ENCODE measurements around the gene CHPT1.
"Not testable (repeated sequence)": the region's sequence is repeated elsewhere in the genome, so short reads cannot be mapped to it uniquely, and the experiment has no call there.

CHPT1 gene

GRCh38 chr12:101654442-101654841 is 43.0 kb upstream of the CHPT1 start:
- no peak overlapping the region for H3K4me3 ChIP-seq (ENCODE audit: low read length, poor library complexity, severe bottlenecking)
- no peaks in the 10 kb centered on the region for H3K27me3 ChIP-seq (ENCODE audit: insufficient read depth, low read length, poor library complexity, severe bottlenecking)
- H3K36me3 ChIP-seq (ENCODE audit: insufficient read depth, low read length), result no peaks in the 10 kb centered on the region
- H3K4me2 ChIP-seq (ENCODE audit: low read depth, low read length, poor library complexity, severe bottlenecking), result no peak overlapping the region
- H4K20me1 ChIP-seq (ENCODE audit: insufficient read depth, low read length, poor library complexity, severe bottlenecking), result no peaks in the 10 kb centered on the region
- no peak overlapping the region for H3K9ac ChIP-seq (ENCODE audit: low read depth, low read length, poor library complexity, severe bottlenecking)
- no peaks in the 10 kb centered on the region for H3K9me3 ChIP-seq (ENCODE audit: insufficient read depth, low read depth, low read length)
- no peaks in the 10 kb centered on the region for H3K79me2 ChIP-seq (ENCODE audit: insufficient read depth, low read length)
- H2AFZ ChIP-seq (ENCODE audit: low read length), result no peak overlapping the region
- TF ChIP-seq EZH2phosphoT487 (IDR thresholded peaks at IDR 0.05; ENCODE audit: borderline replicate concordance), result no peak
- TF ChIP-seq CTCF (conservative IDR thresholded peaks at IDR 0.05; ENCODE audit: low read length), result no peak
- H3K9me2 ChIP-seq (replicated peaks; ENCODE audit: low read depth, low read length), result no peaks in the 10 kb centered on the region
- no peaks in the 10 kb centered on the region for H3K4me1 ChIP-seq (ENCODE audit: insufficient read depth, low read length, poor library complexity, severe bottlenecking)
- no peaks in the 10 kb centered on the region for H3F3A ChIP-seq (ENCODE audit: low read depth)

- Histone ChIP-seq H3K9me2 (replicated peaks; ENCODE audit: low read depth, low read length) (no peaks in the 10 kb centered on the region), H3K4me3 (ENCODE audit: low read length, poor library complexity, severe bottlenecking) (no peak overlapping the region), H3K9ac (ENCODE audit: low read depth, low read length, poor library complexity, severe bottlenecking) (no peak overlapping the region), H4K20me1 (ENCODE audit: insufficient read depth, low read length, poor library complexity, severe bottlenecking) (no peaks in the 10 kb centered on the region), H3K27me3 (ENCODE audit: insufficient read depth, low read length, poor library complexity, severe bottlenecking) (no peaks in the 10 kb centered on the region), H2AFZ (ENCODE audit: low read length) (no peak overlapping the region), H3F3A (ENCODE audit: low read depth) (no peaks in the 10 kb centered on the region), H3K36me3 (ENCODE audit: insufficient read depth, low read length) (no peaks in the 10 kb centered on the region), H3K9me3 (ENCODE audit: insufficient read depth, low read depth, low read length) (no peaks in the 10 kb centered on the region), H3K4me1 (ENCODE audit: insufficient read depth, low read length, poor library complexity, severe bottlenecking) (no peaks in the 10 kb centered on the region), H3K79me2 (ENCODE audit: insufficient read depth, low read length) (no peaks in the 10 kb centered on the region), H3K4me2 (ENCODE audit: low read depth, low read length, poor library complexity, severe bottlenecking) (no peak overlapping the region)
- TF ChIP-seq CTCF (conservative IDR thresholded peaks at IDR 0.05; ENCODE audit: low read length), result no peak
- TF ChIP-seq EZH2phosphoT487 (IDR thresholded peaks at IDR 0.05; ENCODE audit: borderline replicate concordance), result no peak
These were observed 42.0 kb upstream of the CHPT1 start for GRCh38 chr12:101655393-101655792.

GRCh38 chr12:101660662-101661061 is 36.8 kb upstream of the CHPT1 start:
- not testable (repeated sequence) for H3K4me1 ChIP-seq (ENCODE audit: insufficient read depth, low read length, poor library complexity, severe bottlenecking); H2AFZ ChIP-seq (ENCODE audit: low read length); H3K9me2 ChIP-seq (replicated peaks; ENCODE audit: low read depth, low read length); H3K9me3 ChIP-seq (ENCODE audit: insufficient read depth, low read depth, low read length); H3K4me3 ChIP-seq (ENCODE audit: low read length, poor library complexity, severe bottlenecking); H3K27me3 ChIP-seq (ENCODE audit: insufficient read depth, low read length, poor library complexity, severe bottlenecking); H3F3A ChIP-seq (ENCODE audit: low read depth); H3K79me2 ChIP-seq (ENCODE audit: insufficient read depth, low read length); H3K4me2 ChIP-seq (ENCODE audit: low read depth, low read length, poor library complexity, severe bottlenecking); H4K20me1 ChIP-seq (ENCODE audit: insufficient read depth, low read length, poor library complexity, severe bottlenecking); H3K36me3 ChIP-seq (ENCODE audit: insufficient read depth, low read length); H3K9ac ChIP-seq (ENCODE audit: low read depth, low read length, poor library complexity, severe bottlenecking)

GRCh38 chr12:101663298-101663697 is 34.1 kb upstream of the CHPT1 start:
- H3K27me3 ChIP-seq (ENCODE audit: insufficient read depth, low read length, poor library complexity, severe bottlenecking), result no peaks in the 10 kb centered on the region
- H3K9ac ChIP-seq (ENCODE audit: low read depth, low read length, poor library complexity, severe bottlenecking), result no peak overlapping the region
- H3K79me2 ChIP-seq (ENCODE audit: insufficient read depth, low read length), result no peaks in the 10 kb centered on the region
- no peak for TF ChIP-seq EZH2phosphoT487 (IDR thresholded peaks at IDR 0.05; ENCODE audit: borderline replicate concordance)
- H3K9me2 ChIP-seq (replicated peaks; ENCODE audit: low read depth, low read length), result no peaks in the 10 kb centered on the region
- H3F3A ChIP-seq (ENCODE audit: low read depth), result no peaks in the 10 kb centered on the region
- no peaks in the 10 kb centered on the region for H3K36me3 ChIP-seq (ENCODE audit: insufficient read depth, low read length)
- H4K20me1 ChIP-seq (ENCODE audit: insufficient read depth, low read length, poor library complexity, severe bottlenecking), result no peaks in the 10 kb centered on the region
- no peaks in the 10 kb centered on the region for H3K9me3 ChIP-seq (ENCODE audit: insufficient read depth, low read depth, low read length)
- H2AFZ ChIP-seq (ENCODE audit: low read length), result no peak overlapping the region
- H3K4me2 ChIP-seq (ENCODE audit: low read depth, low read length, poor library complexity, severe bottlenecking), result no peak overlapping the region
- H3K4me3 ChIP-seq (ENCODE audit: low read length, poor library complexity, severe bottlenecking), result no peak overlapping the region
- H3K4me1 ChIP-seq (ENCODE audit: insufficient read depth, low read length, poor library complexity, severe bottlenecking), result no peaks in the 10 kb centered on the region
